ENCODE results near the gene UBASH3A.

UBASH3A gene

GRCh38 chr21:42490720-42491119, 87.0 kb downstream of the UBASH3A start:
- Mint-ChIP-seq H3K4me1 (ENCODE audit: low read depth) (peaks cover 4% of the 10 kb centered on the region), H3K36me3 (ENCODE audit: low read depth) (no peaks in the 10 kb centered on the region), H3K9me3 (no peaks in the 10 kb centered on the region), H3K4me3 (no peak overlapping the region), H3K27ac (no peak overlapping the region), H3K27me3 (no peaks in the 10 kb centered on the region)

GRCh38 chr21:42491328-42491727, 87.6 kb downstream of the UBASH3A start:
- H3K27me3 Mint-ChIP-seq: no peaks in the 10 kb centered on the region
- H3K4me3 Mint-ChIP-seq: no peak overlapping the region
- no peak overlapping the region for H3K27ac Mint-ChIP-seq
- H3K9me3 Mint-ChIP-seq: no peaks in the 10 kb centered on the region
- no peaks in the 10 kb centered on the region for H3K36me3 Mint-ChIP-seq (ENCODE audit: low read depth)
- peaks cover 8% of the 10 kb centered on the region for H3K4me1 Mint-ChIP-seq (ENCODE audit: low read depth)

DNA sequence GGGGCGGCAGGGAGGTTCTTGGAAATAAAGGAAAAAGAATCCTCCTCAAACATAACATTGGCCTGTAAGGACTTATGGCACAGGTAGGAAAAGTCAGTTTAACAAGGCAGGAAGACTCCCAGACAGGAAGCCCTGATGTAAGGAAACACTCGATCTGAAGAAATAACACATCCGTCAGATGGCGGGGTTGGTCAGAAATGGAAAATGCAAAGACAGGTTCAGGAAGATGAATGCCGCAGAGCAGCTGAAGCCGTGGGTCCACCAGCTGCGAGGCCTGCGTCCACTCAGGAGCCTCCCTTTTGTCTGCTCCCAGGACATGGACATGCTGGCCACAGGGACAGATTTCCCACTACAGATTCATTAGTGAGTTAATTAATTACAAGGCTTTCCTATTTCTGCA, 88.5 kb downstream of the UBASH3A start:
- Mint-ChIP-seq H3K4me3 (no peak overlapping the region), H3K36me3 (ENCODE audit: low read depth) (no peaks in the 10 kb centered on the region), H3K27ac (no peak overlapping the region)

DNA sequence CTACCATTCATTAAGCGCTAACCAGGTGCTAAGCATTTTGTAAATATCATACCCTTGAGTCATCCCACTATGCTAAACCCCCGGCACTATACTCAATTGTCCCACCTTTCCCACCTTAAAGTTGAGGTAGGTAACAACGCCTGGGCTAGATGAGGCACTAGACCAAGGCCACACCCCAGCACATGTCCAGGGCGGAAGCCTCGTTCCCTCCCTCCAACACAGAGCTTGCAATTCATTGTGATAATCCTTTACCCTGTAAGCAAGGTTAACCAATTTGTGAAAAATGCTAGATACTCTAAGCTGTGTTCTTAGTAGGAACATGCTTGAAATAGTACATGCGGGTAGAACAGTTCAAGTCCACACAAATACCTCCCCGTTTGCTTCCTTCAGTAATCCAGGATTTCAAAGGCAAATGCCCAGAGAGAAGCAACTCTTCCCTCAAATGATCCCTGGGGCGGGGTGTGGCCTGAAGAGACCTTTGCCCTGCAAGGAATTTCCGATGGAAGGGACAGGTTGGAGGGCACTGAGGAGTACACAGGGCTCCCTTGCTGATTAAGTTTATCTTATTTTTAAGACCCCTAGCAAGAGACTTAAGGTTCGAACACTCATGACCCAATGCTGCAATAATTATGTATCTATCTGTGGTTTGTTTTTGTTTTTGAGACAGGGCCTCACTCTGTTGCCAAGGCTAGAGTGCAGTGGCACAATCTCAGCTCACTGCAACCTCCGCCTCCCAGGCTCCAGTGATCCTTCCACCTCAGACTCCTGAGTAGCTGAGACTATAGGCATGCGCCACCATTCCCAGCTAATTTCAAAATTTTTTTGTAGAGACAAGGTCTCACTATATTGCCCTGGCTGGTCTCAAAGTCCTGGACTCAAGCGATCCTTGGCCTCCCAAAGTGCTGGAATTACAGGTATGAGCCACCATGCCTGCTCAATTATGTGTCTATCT, 89.7 kb downstream of the UBASH3A start:
- no peak overlapping the region for H3K4me3 Mint-ChIP-seq
- no peak overlapping the region for H3K27ac Mint-ChIP-seq
- no peaks in the 10 kb centered on the region for H3K36me3 Mint-ChIP-seq (ENCODE audit: low read depth)
- no peaks in the 10 kb centered on the region for H3K9me3 Mint-ChIP-seq
- peaks cover 15% of the 10 kb centered on the region for H3K4me1 Mint-ChIP-seq (ENCODE audit: low read depth)
- no peaks in the 10 kb centered on the region for H3K27me3 Mint-ChIP-seq

More for the DNA sequence above, 88.5 kb downstream of the UBASH3A start:
- Mint-ChIP-seq H3K27me3 (no peaks in the 10 kb centered on the region), H3K9me3 (no peaks in the 10 kb centered on the region), H3K4me1 (ENCODE audit: low read depth) (peaks cover 14% of the 10 kb centered on the region)

DNA sequence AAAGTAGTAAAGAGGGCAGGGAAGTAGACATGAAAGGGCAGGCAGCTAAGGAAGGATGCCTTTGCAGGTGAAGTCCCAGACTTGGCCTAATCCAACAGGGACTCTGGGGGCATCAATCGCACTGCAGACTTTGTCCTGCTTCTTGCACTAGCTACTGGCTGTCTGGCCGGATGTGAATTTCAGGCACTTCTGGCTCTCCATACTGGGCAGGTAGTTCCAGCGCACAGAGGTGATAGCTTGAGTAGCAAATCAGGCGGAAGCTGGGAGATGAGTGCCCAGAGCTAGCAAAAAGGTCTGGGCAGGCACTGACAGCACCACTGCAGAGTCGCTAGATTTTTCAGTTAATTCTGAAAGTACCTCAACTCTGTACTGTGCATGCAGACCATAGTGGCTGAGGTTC, 91.3 kb downstream of the UBASH3A start:
- peaks cover 15% of the 10 kb centered on the region for H3K4me1 Mint-ChIP-seq (ENCODE audit: low read depth)
- no peaks in the 10 kb centered on the region for H3K36me3 Mint-ChIP-seq (ENCODE audit: low read depth)
- H3K4me3 Mint-ChIP-seq: no peak overlapping the region
- no peaks in the 10 kb centered on the region for H3K27me3 Mint-ChIP-seq
- H3K27ac Mint-ChIP-seq: no peak overlapping the region
- H3K9me3 Mint-ChIP-seq: no peaks in the 10 kb centered on the region

- Mint-ChIP-seq H3K4me1 (ENCODE audit: low read depth) (peaks cover 15% of the 10 kb centered on the region), H3K4me3 (peak overlapping the region; percentile 88), H3K36me3 (ENCODE audit: low read depth) (no peaks in the 10 kb centered on the region), H3K27me3 (no peaks in the 10 kb centered on the region), H3K9me3 (no peaks in the 10 kb centered on the region), H3K27ac (peak overlapping the region; percentile 81)
These were observed 92.0 kb downstream of the UBASH3A start for GRCh38 chr21:42495765-42496119.

- no peaks in the 10 kb centered on the region for H3K9me3 Mint-ChIP-seq
- H3K4me1 Mint-ChIP-seq (ENCODE audit: low read depth): peaks cover 15% of the 10 kb centered on the region
- no peaks in the 10 kb centered on the region for H3K27me3 Mint-ChIP-seq
- peak within 1 kb of the TSS; percentile 88 for H3K4me3 Mint-ChIP-seq
- H3K36me3 Mint-ChIP-seq (ENCODE audit: low read depth): no peaks in the 10 kb centered on the region
- peak within 1 kb of the TSS; percentile 81 for H3K27ac Mint-ChIP-seq
These were observed 92.6 kb downstream of the UBASH3A start, which contains the start of gene RSPH1 for GRCh38 chr21:42496120-42496838. TSS of gene RSPH1 (minus strand) at chr21:42496224. CDS start at chr21:42496186, 38 bp downstream.

DNA sequence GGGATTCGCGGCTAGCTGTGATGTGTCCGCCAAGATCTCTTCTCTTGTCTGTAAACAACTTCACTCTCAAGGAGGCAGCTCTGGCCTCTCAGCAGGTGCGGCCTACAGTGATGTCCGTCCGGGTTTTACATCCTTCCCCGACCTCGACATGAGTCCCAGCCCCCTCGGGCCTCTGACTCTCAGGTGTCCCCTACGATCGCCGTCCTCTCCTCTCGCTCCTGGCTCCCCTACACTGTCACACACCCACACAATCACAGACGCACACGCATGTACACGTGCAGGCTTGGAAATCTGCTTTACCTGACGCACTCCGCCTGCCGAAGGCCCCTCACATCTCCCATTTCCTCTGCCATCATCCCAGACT, 93.1 kb downstream of the UBASH3A start:
- Mint-ChIP-seq H3K4me1 (ENCODE audit: low read depth) (peaks cover 15% of the 10 kb centered on the region), H3K9me3 (no peaks in the 10 kb centered on the region), H3K27ac (peak overlapping the region; percentile 81), H3K4me3 (peak overlapping the region; percentile 88), H3K36me3 (ENCODE audit: low read depth) (no peaks in the 10 kb centered on the region), H3K27me3 (no peaks in the 10 kb centered on the region)
